Measurements from ENCODE around the gene INTS1. TPM values are rescaled to one million over a fixed set of nuclear protein-coding genes. Genes with fewer than 3 reads are reported as not detected.
A peak's percentile ranks its signal among the peaks of the same experiment; 100 is the strongest.

The INTS1 gene
- total RNA-seq, 2 experiments from 2014 or later = 105 to 112 TPM

DNA sequence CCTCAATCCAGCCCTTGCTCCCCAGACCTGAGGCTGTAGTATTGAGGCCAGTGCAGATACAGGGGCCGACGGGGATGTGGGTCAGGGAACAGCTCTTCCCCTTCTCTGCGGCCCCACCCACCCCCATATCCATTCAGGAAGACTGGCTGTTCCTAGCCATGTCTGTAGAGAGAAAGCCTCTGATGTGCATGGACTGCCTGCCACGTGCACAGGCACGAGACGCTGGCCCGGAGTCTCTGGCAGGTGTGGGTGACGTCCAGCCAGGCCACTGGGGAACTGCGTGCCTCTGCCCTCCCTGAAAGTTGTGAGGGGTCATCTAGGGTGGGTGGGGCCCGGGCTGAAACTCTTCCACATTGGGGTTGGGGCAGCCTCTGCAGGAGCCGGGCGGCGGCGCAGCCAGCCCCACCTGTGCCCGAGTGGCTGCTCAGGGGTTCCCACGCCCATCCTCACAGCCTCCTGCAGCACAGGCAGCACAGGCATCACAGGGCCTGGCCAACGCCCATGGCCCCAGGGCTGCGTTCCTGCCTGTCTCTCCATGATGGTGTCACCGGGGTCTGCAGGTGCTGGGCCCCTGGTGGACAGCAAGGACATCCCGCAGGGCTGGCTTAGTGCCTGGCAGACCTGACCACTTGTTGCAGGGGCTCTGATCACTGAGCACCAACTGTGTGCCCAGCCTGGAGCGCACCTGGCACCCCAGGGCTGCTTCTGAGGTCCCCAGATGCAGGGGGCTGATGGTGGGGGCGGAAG, 72.4 kb downstream of the INTS1 start:
- H3K9me3 Mint-ChIP-seq (ENCODE audit: insufficient read depth) = no peaks in the 10 kb centered on the region
- H3K36me3 Mint-ChIP-seq (ENCODE audit: low read depth) = no peaks in the 10 kb centered on the region
- no peak overlapping the region for H3K4me3 Mint-ChIP-seq
- ATAC-seq (peak; percentile 17), DNase-seq (no peak)
- no peak overlapping the region for H3K27ac Mint-ChIP-seq
- POLR2A ChIA-PET = no interaction called here
- CTCF ChIA-PET = interaction anchor here (0.7 to 2.7 kb wide), 15 partner anchors 9 to 295 kb away, joined by 3 to 21 read pairs (median 5); no protein-coding TSS in a partner anchor
- peaks cover 4% of the 10 kb centered on the region for H3K4me1 Mint-ChIP-seq (ENCODE audit: low read depth)
- peaks cover 4% of the 10 kb centered on the region for H3K27me3 Mint-ChIP-seq (ENCODE audit: low read depth)

DNA sequence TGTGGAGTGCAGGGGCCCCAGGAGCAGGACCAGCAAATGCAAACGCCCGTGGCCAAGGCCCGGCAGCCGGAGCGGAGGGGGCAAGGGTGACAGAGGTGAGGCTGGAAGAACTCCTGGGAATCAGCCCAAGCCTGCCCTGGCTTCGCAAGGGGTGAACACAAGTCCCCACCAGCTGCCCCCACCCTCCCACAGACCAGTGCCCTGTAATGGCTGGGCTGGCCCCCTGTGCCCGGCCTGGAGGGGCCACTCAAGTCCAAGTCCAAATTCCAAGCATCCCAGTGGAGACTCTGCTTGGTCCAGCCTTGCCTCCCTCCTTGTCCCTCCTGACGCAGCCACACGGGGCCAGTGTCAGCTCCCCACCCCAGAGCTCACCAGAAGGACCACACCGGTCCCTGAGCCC, 73.0 kb downstream of the INTS1 start:
- no peak overlapping the region for H3K27ac Mint-ChIP-seq

DNA sequence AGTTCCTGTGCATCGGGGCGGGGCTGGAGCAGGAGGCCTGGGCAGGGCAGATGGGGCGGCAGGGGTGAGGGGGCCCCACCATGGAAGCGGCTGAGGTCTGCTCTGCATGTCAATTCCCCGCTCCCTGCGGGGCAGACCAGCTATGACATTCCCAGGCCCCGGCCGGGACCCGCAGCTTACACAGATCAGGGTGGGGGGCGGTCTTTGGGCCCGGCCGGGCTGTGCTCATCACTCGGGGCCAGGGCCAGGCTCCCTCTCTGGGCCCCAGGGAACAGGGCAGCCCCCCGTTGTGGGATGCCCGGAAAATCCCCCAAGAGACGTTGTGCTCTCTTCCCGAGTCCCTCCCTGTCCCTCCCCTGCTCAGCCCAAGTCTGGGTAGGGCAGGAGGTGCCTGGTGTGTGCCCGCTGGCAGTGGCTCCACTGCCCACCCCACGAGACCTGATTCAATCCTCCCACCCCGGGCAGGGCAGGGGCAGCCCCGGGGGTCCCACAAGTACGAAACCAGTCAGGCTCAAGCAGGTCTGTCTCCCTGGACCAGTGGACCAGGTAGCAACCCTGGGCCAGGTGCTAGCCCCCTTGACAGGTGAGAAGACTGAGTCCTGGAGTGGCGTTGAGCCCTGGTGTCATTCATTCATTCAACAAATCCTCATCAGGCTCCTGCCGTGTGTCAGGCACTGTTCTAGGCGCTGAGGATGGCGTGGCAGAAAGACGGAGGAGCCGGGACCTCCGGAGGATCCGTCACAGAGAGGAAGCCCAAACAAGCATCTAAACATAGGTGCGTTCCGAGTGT, 73.9 kb downstream of the INTS1 start:
- ATAC-seq (no peak), DNase-seq (no peak)
- Mint-ChIP-seq H3K27ac (no peak overlapping the region), H3K36me3 (ENCODE audit: low read depth) (no peaks in the 10 kb centered on the region), H3K4me1 (ENCODE audit: low read depth) (peaks cover 4% of the 10 kb centered on the region), H3K4me3 (no peak overlapping the region), H3K9me3 (ENCODE audit: insufficient read depth) (no peaks in the 10 kb centered on the region), H3K27me3 (ENCODE audit: low read depth) (peaks cover 4% of the 10 kb centered on the region)
- CTCF ChIA-PET = interaction anchor here (1.2 kb wide), 1 partner anchor 13 kb away, joined by 5 read pairs; no protein-coding TSS in a partner anchor
- POLR2A ChIA-PET = no interaction called here

More for the DNA sequence above, 73.0 kb downstream of the INTS1 start:
- ATAC-seq (no peak), DNase-seq (no peak)
- H3K4me3 Mint-ChIP-seq = no peak overlapping the region
- peaks cover 4% of the 10 kb centered on the region for H3K4me1 Mint-ChIP-seq (ENCODE audit: low read depth)
- H3K9me3 Mint-ChIP-seq (ENCODE audit: insufficient read depth) = no peaks in the 10 kb centered on the region
- H3K36me3 Mint-ChIP-seq (ENCODE audit: low read depth) = no peaks in the 10 kb centered on the region
- H3K27me3 Mint-ChIP-seq (ENCODE audit: low read depth) = peaks cover 4% of the 10 kb centered on the region
- POLR2A ChIA-PET = no interaction called here
- CTCF ChIA-PET = interaction anchor here (1.2 to 1.6 kb wide), 2 partner anchors 14 to 43 kb away, joined by 5 to 8 read pairs; no protein-coding TSS in a partner anchor

DNA sequence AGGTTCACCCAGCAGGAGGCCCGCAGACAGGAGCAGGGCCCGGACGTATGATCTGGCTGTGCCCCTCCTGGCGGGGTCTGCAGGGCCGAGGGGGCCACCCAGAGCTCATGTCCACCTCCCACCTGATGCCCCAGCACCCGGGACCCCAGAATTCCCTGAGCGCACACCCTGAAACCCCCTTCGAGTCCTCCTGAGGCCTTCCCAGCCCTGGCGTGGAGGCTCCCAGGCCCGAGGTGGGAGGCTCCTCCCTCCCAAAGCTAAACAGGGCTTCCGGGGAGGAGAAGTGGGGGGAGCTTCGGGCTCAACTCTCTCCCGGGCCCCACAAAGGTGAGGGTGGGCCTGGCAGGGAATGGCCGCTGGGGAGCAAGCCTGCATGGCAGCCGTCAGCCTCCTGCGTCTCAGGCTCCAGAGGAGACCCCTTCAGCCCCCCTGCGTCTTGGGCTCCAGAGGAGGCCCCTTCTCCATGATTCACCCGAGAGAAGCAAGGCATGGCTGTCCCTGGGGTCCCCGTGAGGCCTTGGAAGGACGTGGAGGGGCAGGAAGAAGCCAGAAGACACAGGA, 75.2 kb downstream of the INTS1 start:
- no peak overlapping the region for H3K4me3 Mint-ChIP-seq
- H3K4me1 Mint-ChIP-seq (ENCODE audit: low read depth) = peaks cover 4% of the 10 kb centered on the region
- H3K27ac Mint-ChIP-seq = no peak overlapping the region
- H3K27me3 Mint-ChIP-seq (ENCODE audit: low read depth) = peaks cover 4% of the 10 kb centered on the region
- ATAC-seq (no peak), DNase-seq (no peak)
- CTCF ChIA-PET = no interaction called here
- POLR2A ChIA-PET = no interaction called here
- no peaks in the 10 kb centered on the region for H3K9me3 Mint-ChIP-seq (ENCODE audit: insufficient read depth)
- H3K36me3 Mint-ChIP-seq (ENCODE audit: low read depth) = no peaks in the 10 kb centered on the region

DNA sequence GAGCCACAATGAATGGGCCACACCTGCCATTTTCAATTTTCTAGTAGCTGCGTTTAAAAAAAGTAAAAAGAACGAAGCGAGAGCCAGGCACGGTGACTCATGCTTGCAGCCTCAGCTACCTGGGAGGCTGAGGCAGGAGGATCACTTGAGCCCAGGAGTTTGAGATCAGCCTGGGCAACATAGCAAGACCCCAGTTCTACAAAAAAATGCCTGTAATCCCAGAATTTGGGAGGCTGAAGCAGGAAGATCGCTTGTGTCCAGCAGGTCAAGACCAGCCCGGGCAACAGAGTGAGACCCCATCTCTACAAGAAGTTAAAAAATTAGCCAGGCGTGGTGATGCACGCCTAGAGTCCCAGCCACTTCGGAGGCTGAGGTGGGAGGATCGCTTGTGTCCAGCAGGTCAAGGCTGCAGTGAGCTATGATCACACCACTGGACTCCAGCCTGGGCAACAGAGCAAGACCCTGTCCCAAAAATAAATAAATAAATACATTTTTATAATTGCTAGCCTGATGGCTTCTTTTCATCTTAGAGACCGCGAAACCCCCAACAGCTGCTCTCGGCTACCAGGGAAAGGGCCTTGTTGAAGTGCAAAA, 77.0 kb downstream of the INTS1 start:
- Mint-ChIP-seq H3K27ac (no peak overlapping the region), H3K27me3 (ENCODE audit: low read depth) (peaks cover 13% of the 10 kb centered on the region), H3K4me3 (no peak overlapping the region), H3K36me3 (ENCODE audit: low read depth) (no peaks in the 10 kb centered on the region), H3K4me1 (ENCODE audit: low read depth) (no peaks in the 10 kb centered on the region), H3K9me3 (ENCODE audit: insufficient read depth) (no peaks in the 10 kb centered on the region)
- no peak for DNase-seq
- POLR2A ChIA-PET = no interaction called here
- ATAC-seq = no peak
- CTCF ChIA-PET = interaction anchor here (1.2 kb wide), 1 partner anchor 10 kb away, joined by 3 read pairs; no protein-coding TSS in a partner anchor

DNA sequence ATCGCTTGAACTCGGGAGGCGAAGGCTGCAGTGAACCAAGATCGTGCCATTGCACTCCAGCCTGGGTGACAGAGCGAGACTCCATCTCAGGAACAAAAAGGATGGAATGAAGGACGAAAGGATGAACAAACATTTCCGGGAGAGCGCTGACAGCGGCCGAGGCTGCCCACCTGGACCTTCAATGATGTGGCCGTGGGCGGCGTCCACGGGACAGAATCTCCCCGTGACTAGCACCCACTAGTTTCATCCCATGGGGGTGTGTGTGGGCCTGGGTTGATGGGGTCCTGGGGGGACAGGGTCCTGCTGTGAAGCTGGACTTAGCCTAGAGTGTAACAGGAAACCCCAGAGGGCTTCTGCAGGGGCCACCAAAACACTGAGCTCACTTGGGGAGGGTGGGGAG, 77.7 kb downstream of the INTS1 start:
- ATAC-seq (no peak), DNase-seq (no peak)
- CTCF ChIA-PET = interaction anchor here (1.2 kb wide), 1 partner anchor 9 kb away, joined by 3 read pairs; no protein-coding TSS in a partner anchor
- Mint-ChIP-seq H3K27ac (no peak overlapping the region), H3K9me3 (ENCODE audit: insufficient read depth) (no peaks in the 10 kb centered on the region), H3K36me3 (ENCODE audit: low read depth) (no peaks in the 10 kb centered on the region), H3K27me3 (ENCODE audit: low read depth) (peaks cover 12% of the 10 kb centered on the region), H3K4me1 (ENCODE audit: low read depth) (no peaks in the 10 kb centered on the region), H3K4me3 (no peak overlapping the region)
- POLR2A ChIA-PET = no interaction called here

DNA sequence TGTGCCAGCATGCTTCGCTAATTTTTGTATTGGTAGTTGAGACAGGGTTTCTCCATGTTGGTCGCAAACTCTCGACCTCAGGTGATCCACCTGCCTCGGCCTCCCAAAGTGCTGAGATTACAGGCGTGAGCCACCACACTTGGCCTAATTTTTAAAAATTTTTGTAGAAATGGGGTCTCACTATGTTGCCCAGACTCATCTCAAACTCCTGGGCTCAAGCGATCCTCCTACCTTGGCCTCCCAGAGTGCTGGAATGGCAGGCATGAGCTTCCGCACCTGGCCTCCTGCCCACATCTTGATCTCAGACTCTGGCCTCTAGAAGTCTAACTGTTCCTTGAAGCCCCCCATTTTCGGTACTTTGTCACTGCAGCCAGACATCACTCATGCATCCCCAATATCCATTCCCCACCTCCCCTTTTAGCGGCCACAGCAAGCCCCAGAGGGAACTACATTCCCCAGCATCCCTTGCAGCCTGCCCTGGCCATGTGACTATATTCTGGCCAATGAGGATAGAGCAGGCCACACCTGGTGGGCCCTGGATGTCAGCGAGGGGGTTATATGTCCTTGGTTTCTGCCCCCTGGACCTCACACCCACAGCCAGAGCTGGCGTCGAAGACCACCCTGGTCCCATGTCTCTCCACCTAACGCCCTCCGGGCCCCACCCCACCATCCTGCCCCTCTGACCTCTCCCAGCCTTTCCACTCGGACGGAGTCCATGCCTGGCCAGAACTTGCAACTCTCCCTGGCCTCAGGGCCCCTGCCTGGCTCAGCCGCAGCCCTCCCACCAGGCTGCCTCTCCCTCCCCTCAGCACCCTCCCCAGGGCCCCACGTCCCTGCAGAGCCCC, 78.7 kb downstream of the INTS1 start:
- no peak overlapping the region for H3K27ac Mint-ChIP-seq
- no peak overlapping the region for H3K4me3 Mint-ChIP-seq
- no peaks in the 10 kb centered on the region for H3K36me3 Mint-ChIP-seq (ENCODE audit: low read depth)
- H3K27me3 Mint-ChIP-seq (ENCODE audit: low read depth) = peaks cover 14% of the 10 kb centered on the region
- H3K4me1 Mint-ChIP-seq (ENCODE audit: low read depth) = no peaks in the 10 kb centered on the region
- CTCF ChIA-PET = interaction anchor here (1.2 kb wide), 1 partner anchor 8 kb away, joined by 3 read pairs; no protein-coding TSS in a partner anchor
- no peaks in the 10 kb centered on the region for H3K9me3 Mint-ChIP-seq (ENCODE audit: insufficient read depth)
- DNase-seq (no peak), ATAC-seq (no peak)
- POLR2A ChIA-PET = no interaction called here

DNA sequence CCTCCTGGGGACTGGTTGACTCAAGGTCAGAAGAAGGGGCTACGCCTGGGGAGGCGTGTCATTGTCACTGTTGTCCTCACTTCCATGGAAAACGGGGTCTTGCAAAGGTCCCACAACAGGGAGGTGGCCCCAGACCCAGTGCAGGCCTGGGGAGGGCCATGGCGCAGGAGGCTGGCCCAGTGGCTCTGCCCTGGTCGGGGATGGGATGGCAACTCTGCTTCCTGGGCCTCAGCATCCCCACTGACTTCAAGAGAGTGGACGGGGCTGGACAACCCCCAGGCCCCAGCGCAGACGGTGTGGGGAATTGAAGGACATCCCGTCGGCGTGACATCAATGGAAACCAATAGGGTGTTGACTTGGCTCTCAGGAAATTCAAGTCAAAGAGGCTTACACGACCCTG, 80.1 kb downstream of the INTS1 start:
- no peaks in the 10 kb centered on the region for H3K36me3 Mint-ChIP-seq (ENCODE audit: low read depth)
- ChIA-PET POLR2A (no interaction called here), CTCF (no interaction called here)
- no peak for ATAC-seq
- DNase-seq = no peak
- no peaks in the 10 kb centered on the region for H3K9me3 Mint-ChIP-seq (ENCODE audit: insufficient read depth)
- no peak overlapping the region for H3K4me3 Mint-ChIP-seq
- peaks cover 17% of the 10 kb centered on the region for H3K27me3 Mint-ChIP-seq (ENCODE audit: low read depth)
- H3K27ac Mint-ChIP-seq = no peak overlapping the region
- H3K4me1 Mint-ChIP-seq (ENCODE audit: low read depth) = peaks cover 2% of the 10 kb centered on the region

DNA sequence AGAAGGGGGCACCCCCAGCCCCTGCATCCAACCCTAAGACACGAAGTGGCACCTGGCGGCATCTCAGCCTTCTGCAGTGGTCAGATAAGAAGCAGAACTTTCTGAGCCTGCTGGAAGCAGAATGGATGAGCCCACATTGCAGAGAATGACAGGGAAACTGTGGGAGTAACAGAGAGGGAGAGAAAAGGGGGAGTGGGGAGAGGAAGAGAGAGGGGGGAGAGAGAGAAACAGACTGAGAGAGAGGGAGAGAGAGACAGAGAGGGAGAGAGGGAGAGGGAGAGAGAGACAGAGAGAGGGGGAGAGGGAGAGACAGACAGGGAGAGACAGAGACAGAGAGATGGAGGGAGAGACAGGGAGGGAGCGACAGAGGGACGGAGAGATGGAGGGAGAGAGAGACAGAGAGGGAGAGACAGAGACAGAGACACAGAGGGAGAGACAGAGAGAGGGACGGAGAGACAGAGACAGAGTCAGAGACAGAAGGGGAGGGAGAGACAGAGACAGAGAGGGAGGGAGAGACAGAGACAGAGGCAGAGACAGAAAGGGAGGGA, 80.9 kb downstream of the INTS1 start:
- no peak overlapping the region for H3K4me3 Mint-ChIP-seq
- H3K27ac Mint-ChIP-seq = no peak overlapping the region
- ATAC-seq (no peak), DNase-seq (no peak)
- no peaks in the 10 kb centered on the region for H3K9me3 Mint-ChIP-seq (ENCODE audit: insufficient read depth)
- H3K4me1 Mint-ChIP-seq (ENCODE audit: low read depth) = peaks cover 7% of the 10 kb centered on the region
- H3K27me3 Mint-ChIP-seq (ENCODE audit: low read depth) = peaks cover 17% of the 10 kb centered on the region
- ChIA-PET CTCF (no interaction called here), POLR2A (no interaction called here)
- no peaks in the 10 kb centered on the region for H3K36me3 Mint-ChIP-seq (ENCODE audit: low read depth)

DNA sequence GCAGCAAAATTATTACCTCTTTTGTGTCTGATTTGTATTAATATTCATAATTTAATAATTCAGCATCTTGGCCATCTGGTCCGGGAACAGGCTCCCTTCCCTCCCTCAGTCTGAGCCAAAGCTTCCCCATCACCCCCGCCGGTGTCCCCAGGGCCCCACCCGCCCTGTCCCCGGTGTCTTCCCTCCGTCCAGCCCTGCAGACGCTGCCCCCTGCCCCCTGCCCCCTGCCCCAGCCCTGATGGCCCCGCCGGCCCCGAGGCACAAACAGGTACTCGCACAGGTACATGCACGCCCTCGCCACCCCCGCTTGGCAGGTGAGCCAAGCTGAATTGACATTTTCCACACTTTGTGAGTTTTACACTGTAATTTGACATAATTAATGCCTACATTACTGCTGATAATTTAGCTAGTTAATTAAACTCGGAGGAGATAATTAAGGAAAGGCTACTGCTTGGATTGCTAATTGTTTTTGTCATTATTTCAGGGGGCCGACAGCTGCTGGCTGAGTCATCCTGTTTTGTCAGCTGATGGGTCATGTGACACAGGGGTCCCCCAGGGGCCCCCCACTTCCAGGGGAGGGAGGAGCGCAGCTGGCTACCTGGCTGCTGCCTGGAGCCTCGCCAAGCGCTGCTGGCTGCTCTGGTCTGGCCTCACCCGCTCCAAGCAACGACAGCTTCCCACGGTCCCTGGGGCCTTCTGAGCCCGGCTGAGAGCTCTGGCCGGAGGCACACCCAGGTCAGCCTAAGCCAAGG, 81.5 kb downstream of the INTS1 start:
- H3K9me3 Mint-ChIP-seq (ENCODE audit: insufficient read depth) = no peaks in the 10 kb centered on the region
- H3K36me3 Mint-ChIP-seq (ENCODE audit: low read depth) = no peaks in the 10 kb centered on the region
- POLR2A ChIA-PET = no interaction called here
- peaks cover 14% of the 10 kb centered on the region for H3K4me1 Mint-ChIP-seq (ENCODE audit: low read depth)
- ATAC-seq (no peak), DNase-seq (no peak)
- no peak overlapping the region for H3K27ac Mint-ChIP-seq
- H3K4me3 Mint-ChIP-seq = no peak overlapping the region
- CTCF ChIA-PET = no interaction called here
- peaks cover 17% of the 10 kb centered on the region for H3K27me3 Mint-ChIP-seq (ENCODE audit: low read depth)

Data from activated CD8-positive, alpha-beta T cell treated with anti-CD3 and anti-CD28 coated beads, Interleukin-2, amount 10 ng/mL, durations not matched to agents 7 days and 5 days (primary cell).